Measurements from ENCODE around the gene RAI14.

The RAI14 gene

GRCh38 chr5:34869256-34869655 is 213.1 kb downstream of the RAI14 start:
- no peak for DNase-seq
- Histone ChIP-seq H3K9ac (ENCODE audit: low read length) (no peak overlapping the region), H3K9me2 (replicated peaks; ENCODE audit: insufficient read depth, low read length) (no peaks in the 10 kb centered on the region), H3K4me2 (ENCODE audit: low read depth, low read length) (no peak overlapping the region), H3K36me3 (replicated peaks; ENCODE audit: insufficient read depth, low read length) (no peaks in the 10 kb centered on the region), H3K79me2 (ENCODE audit: low read length) (no peaks in the 10 kb centered on the region), H3K9me3 (replicated peaks; ENCODE audit: insufficient read depth, low read length) (no peaks in the 10 kb centered on the region), H3K27me3 (replicated peaks; ENCODE audit: insufficient read depth, low read length) (no peaks in the 10 kb centered on the region), H3K4me1 (ENCODE audit: low read length) (no peaks in the 10 kb centered on the region), H3F3A (ENCODE audit: insufficient read depth, low read length) (no peaks in the 10 kb centered on the region), H3K4me3 (ENCODE audit: low read length) (no peak overlapping the region), H3K27ac (ENCODE audit: low read length) (no peak overlapping the region), H2AFZ (ENCODE audit: low read length) (no peak overlapping the region), H4K20me1 (ENCODE audit: insufficient read depth, low read length) (no peaks in the 10 kb centered on the region)
- TF ChIP-seq EZH2phosphoT487 (IDR thresholded peaks at IDR 0.05; ENCODE audit: low read length) (no peak), CTCF (IDR thresholded peaks at IDR 0.05; ENCODE audit: low read length) (no peak), EZH2 (optimal IDR thresholded peaks at IDR 0.05; ENCODE audit: low read depth, low read length) (no peak)

GRCh38 chr5:34870382-34870781 is 214.3 kb downstream of the RAI14 start:
- H3K36me3 ChIP-seq (replicated peaks; ENCODE audit: insufficient read depth, low read length): no peaks in the 10 kb centered on the region
- H3K9me3 ChIP-seq (replicated peaks; ENCODE audit: insufficient read depth, low read length): no peaks in the 10 kb centered on the region
- H3K27me3 ChIP-seq (replicated peaks; ENCODE audit: insufficient read depth, low read length): no peaks in the 10 kb centered on the region
- H3K4me2 ChIP-seq (ENCODE audit: low read depth, low read length): no peak overlapping the region
- TF ChIP-seq CTCF (IDR thresholded peaks at IDR 0.05; ENCODE audit: low read length): no peak
- TF ChIP-seq EZH2phosphoT487 (IDR thresholded peaks at IDR 0.05; ENCODE audit: low read length): no peak
- no peak for TF ChIP-seq EZH2 (optimal IDR thresholded peaks at IDR 0.05; ENCODE audit: low read depth, low read length)
- no peak overlapping the region for H3K27ac ChIP-seq (ENCODE audit: low read length)
- H3K4me3 ChIP-seq (ENCODE audit: low read length): no peak overlapping the region
- no peaks in the 10 kb centered on the region for H4K20me1 ChIP-seq (ENCODE audit: insufficient read depth, low read length)
- DNase-seq: no peak
- no peak overlapping the region for H2AFZ ChIP-seq (ENCODE audit: low read length)
- no peaks in the 10 kb centered on the region for H3K79me2 ChIP-seq (ENCODE audit: low read length)
- H3K9me2 ChIP-seq (replicated peaks; ENCODE audit: insufficient read depth, low read length): no peaks in the 10 kb centered on the region
- no peaks in the 10 kb centered on the region for H3F3A ChIP-seq (ENCODE audit: insufficient read depth, low read length)
- H3K4me1 ChIP-seq (ENCODE audit: low read length): no peaks in the 10 kb centered on the region
- no peak overlapping the region for H3K9ac ChIP-seq (ENCODE audit: low read length)

- Histone ChIP-seq H3K27ac (ENCODE audit: low read length) (no peak overlapping the region), H3K4me3 (ENCODE audit: low read length) (no peak overlapping the region), H3K4me2 (ENCODE audit: low read depth, low read length) (no peak overlapping the region), H3F3A (ENCODE audit: insufficient read depth, low read length) (no peaks in the 10 kb centered on the region), H3K9me2 (replicated peaks; ENCODE audit: insufficient read depth, low read length) (no peaks in the 10 kb centered on the region), H3K79me2 (ENCODE audit: low read length) (no peaks in the 10 kb centered on the region), H3K9ac (ENCODE audit: low read length) (no peak overlapping the region), H4K20me1 (ENCODE audit: insufficient read depth, low read length) (no peaks in the 10 kb centered on the region), H2AFZ (ENCODE audit: low read length) (no peak overlapping the region), H3K9me3 (replicated peaks; ENCODE audit: insufficient read depth, low read length) (no peaks in the 10 kb centered on the region), H3K27me3 (replicated peaks; ENCODE audit: insufficient read depth, low read length) (no peaks in the 10 kb centered on the region), H3K36me3 (replicated peaks; ENCODE audit: insufficient read depth, low read length) (no peaks in the 10 kb centered on the region), H3K4me1 (ENCODE audit: low read length) (no peaks in the 10 kb centered on the region)
- TF ChIP-seq EZH2 (optimal IDR thresholded peaks at IDR 0.05; ENCODE audit: low read depth, low read length): no peak
- TF ChIP-seq EZH2phosphoT487 (IDR thresholded peaks at IDR 0.05; ENCODE audit: low read length): no peak
- no peak for TF ChIP-seq CTCF (IDR thresholded peaks at IDR 0.05; ENCODE audit: low read length)
- DNase-seq: no peak
Observed at GRCh38 chr5:34876275-34876674, 220.1 kb downstream of the RAI14 start.

All from MM.1S (cell line).